HCT116 (cell line): ENCODE data around the gene RIMS4. TPM values are rescaled to one million over a fixed set of nuclear protein-coding genes. Genes with fewer than 3 reads are reported as not detected.

ENCODE experiments used
- ATAC-seq: fragments of 200-7000 bp; cut with Tn5 transposase; 2 replicates; pipeline ENCODE4 v1.9.1; 2020; ENCODE audit warnings: mild to moderate bottlenecking, moderate library complexity
- BruUV-seq: library from RNA; stranded (reverse); fragments of 400-500 nt; replicated peaks from 2 replicates; lab custom pipeline; 2021; lab: Mats Ljungman, UMichigan
- CTCF ChIA-PET: fragments of 300-600 bp; sonication (Branson Sonifier 250); formaldehyde crosslinking; loops from one replicate; lab custom pipeline; 2021; ENCODE audit warnings: antibody characterized with exemption; lab: Charles Lee
- POLR2A ChIA-PET: fragments of 300-600, 350-600 bp; sonication (Branson Sonifier 250); formaldehyde crosslinking; loops from one replicate; lab custom pipeline; 2021; ENCODE audit warnings: antibody characterized with exemption; lab: Charles Lee
- RAD21 ChIA-PET, 2 experiments: fragments of 300-600 bp; sonication (Branson Sonifier 250); formaldehyde crosslinking; loops; one replicate each; lab custom pipeline; 2023; ENCODE audit warnings: low total read pairs in 2 of 2; ENCODE audit not compliant: uncharacterized antibody in 2 of 2, unreplicated experiment in 2 of 2, low non-redundant PET in 1 of 2; lab: Charles Lee
- DNase-seq: peaks from one replicate; pipeline ENCODE4 v3.0.0-alpha.2; 2010; ENCODE audit warnings: low read depth, low spot score
- H2AFZ ChIP-seq: fragments of 200-600 bp; shearing (Covaris generic), sonication (generic); 2 replicates; pipeline ENCODE4 v1.6.1; 2017; ENCODE audit warnings: low read depth, mixed run types, mixed read lengths, antibody characterized with exemption, low read length; ENCODE audit not compliant: poor library complexity, severe bottlenecking
- H3K27ac ChIP-seq: 2 replicates; pipeline ENCODE4 v1.5.1; 2012; ENCODE audit warnings: low read depth, low read length
- H3K27me3 ChIP-seq: fragments of 200-600 bp; sonication (generic); 2 replicates; pipeline ENCODE4 v1.6.1; 2016; ENCODE audit warnings: mixed run types, low read length, mixed read lengths; ENCODE audit not compliant: insufficient read depth
- H3K36me3 ChIP-seq, 2 experiments: fragments of 200-500 bp in 1 of 2; fragments of 200-600 bp in 1 of 2; sonication (Bioruptor generic) in 1 of 2; sonication (generic) in 1 of 2; 2 replicates each; pipeline versions ENCODE4 v1.5.1 to v1.6.1; 2014 to 2016; ENCODE audit warnings: low read length in 2 of 2, inconsistent platforms in 1 of 2, mixed read lengths in 1 of 2, mixed run types in 1 of 2; ENCODE audit not compliant: insufficient read depth in 2 of 2, control insufficient read depth in 1 of 2
- H3K4me1 ChIP-seq, 2 experiments: fragments of 200-600 bp in 1 of 2; sonication (generic) in 1 of 2; 2 replicates each; pipeline versions ENCODE4 v1.5.1 to v1.6.1; 2012 to 2017; ENCODE audit warnings: low read length in 2 of 2, inconsistent platforms in 1 of 2, mild to moderate bottlenecking in 1 of 2, mixed read lengths in 1 of 2, mixed run types in 1 of 2, moderate library complexity in 1 of 2; ENCODE audit not compliant: insufficient read depth in 2 of 2, control insufficient read depth in 1 of 2
- H3K4me2 ChIP-seq: fragments of 200-600 bp; sonication (generic); 2 replicates; pipeline ENCODE4 v1.6.1; 2017; ENCODE audit warnings: mixed run types, low read length, mixed read lengths
- H3K4me3 ChIP-seq, 2 experiments: fragments of 200-600 bp in 1 of 2; sonication (generic) in 1 of 2; replicated peaks in 1 of 2; 2 replicates each; pipeline ENCODE4 v1.5.1; 2011 to 2016; ENCODE audit warnings: low read length in 2 of 2, control low read depth in 1 of 2, low read depth in 1 of 2, mild to moderate bottlenecking in 1 of 2, mixed read lengths in 1 of 2, mixed run types in 1 of 2
- H3K79me2 ChIP-seq: fragments of 200-600 bp; sonication (generic); 2 replicates; pipeline ENCODE4 v1.6.1; 2017; ENCODE audit warnings: mild to moderate bottlenecking, mixed run types, low read length, moderate library complexity, mixed read lengths; ENCODE audit not compliant: insufficient read depth
- H3K9ac ChIP-seq: fragments of 200-600 bp; sonication (generic); 2 replicates; pipeline ENCODE4 v1.6.1; 2016; ENCODE audit warnings: low read length, mixed read lengths
- H3K9me2 ChIP-seq: fragments of 200-600 bp; sonication (generic), shearing (Covaris generic); 2 replicates; pipeline ENCODE4 v1.6.1; 2017; ENCODE audit warnings: mixed run types, mild to moderate bottlenecking, moderate library complexity; ENCODE audit not compliant: insufficient read depth
- H3K9me3 ChIP-seq, 2 experiments: fragments of 200-500 bp in 1 of 2; fragments of 200-600 bp in 1 of 2; sonication (Bioruptor generic) in 1 of 2; sonication (generic) in 1 of 2; 2 replicates each; pipeline ENCODE4 v1.6.1; 2014 to 2017; ENCODE audit warnings: low read length in 2 of 2, mixed read lengths in 2 of 2, inconsistent platforms in 1 of 2, low read depth in 1 of 2, mild to moderate bottlenecking in 1 of 2, mixed run types in 1 of 2, moderate library complexity in 1 of 2; ENCODE audit not compliant: control insufficient read depth in 1 of 2, insufficient read depth in 1 of 2
- H4K20me1 ChIP-seq: fragments of 200-600 bp; sonication (generic), shearing (Covaris generic); 2 replicates; pipeline ENCODE4 v1.6.1; 2017; ENCODE audit warnings: mixed run types, mild to moderate bottlenecking, moderate library complexity; ENCODE audit not compliant: insufficient read depth
- CBX3 ChIP-seq: IDR thresholded peaks from 2 replicates; pipeline ENCODE4 v1.6.1; 2012; ENCODE audit warnings: low read depth
- CEBPB ChIP-seq: IDR thresholded peaks from 2 replicates; pipeline ENCODE4 v1.6.1; 2012; ENCODE audit warnings: low read depth
- FOSL1 ChIP-seq: IDR thresholded peaks from 2 replicates; pipeline ENCODE4 v1.6.1; 2012; ENCODE audit warnings: low read depth
- JUND ChIP-seq: IDR thresholded peaks from 2 replicates; pipeline ENCODE4 v1.6.1; 2012
- MAX ChIP-seq: IDR thresholded peaks from 2 replicates; pipeline ENCODE4 v1.6.1; 2012
- SP1 ChIP-seq: IDR thresholded peaks from 2 replicates; pipeline ENCODE4 v1.6.1; 2012; ENCODE audit warnings: low read depth
- SRF ChIP-seq: IDR thresholded peaks from 2 replicates; pipeline ENCODE4 v1.6.1; 2012; ENCODE audit warnings: low read depth
- ZBTB33 ChIP-seq: IDR thresholded peaks from 2 replicates; pipeline ENCODE4 v1.6.1; 2011; ENCODE audit warnings: mild to moderate bottlenecking, low read length, moderate library complexity; ENCODE audit not compliant: insufficient replicate concordance; ENCODE audit errors: extremely low read depth
- intact Hi-C: fragments of 100-400 bp; cut with micrococcal nuclease; formaldehyde crosslinking; loops from 2 replicates; pipeline ENCODE4 v1.10.0; 2022
- total RNA-seq: library from RNA; stranded (reverse); gene quantifications from one replicate; pipeline ENCODE4 v1.2.1, GENCODE V29; 2021; ENCODE audit not compliant: unreplicated experiment

Gene RIMS4
- total RNA-seq, 1 experiment from 2014 or later = 0.05 TPM

- Histone ChIP-seq H3K4me2 (peak overlapping the region; percentile 61), H3K36me3 (no peaks in the 10 kb centered on the region), H3K9me2 (no peaks in the 10 kb centered on the region), H3K9me3 (no peaks in the 10 kb centered on the region), H2AFZ (no peak overlapping the region), H3K27me3 (no peaks in the 10 kb centered on the region), H3K9ac (no peak overlapping the region), H4K20me1 (no peaks in the 10 kb centered on the region), H3K4me1 (peaks cover 29 to 30% of the 10 kb centered on the region in 2 experiments), H3K79me2 (no peaks in the 10 kb centered on the region), H3K4me3 (0 out of 4 replicates have a peak overlapping the region, but pooled peaks of 1 of the 2 experiments have one; percentile 0), H3K27ac (peak overlapping the region; percentile 39)
- CTCF ChIA-PET = interaction anchor here (0.9 to 1.7 kb wide), 3 partner anchors 11 to 38 kb away, joined by 3 to 6 read pairs (median 4); no protein-coding TSS in a partner anchor
- POLR2A ChIA-PET = interaction anchor here (0.6 to 1.7 kb wide), 3 partner anchors 8 to 71 kb away, joined by 3 to 8 read pairs (median 4); no protein-coding TSS in a partner anchor
- intact Hi-C loops = no loop called here
- DNase-seq (peak; percentile 37), ATAC-seq (peak; percentile 56)
- TF ChIP-seq SP1 (peak; percentile 19; the same call in 1 of the 2 replicates), SRF (no peak), JUND (peak; percentile 56; the same call in 1 of the 2 replicates), ZBTB33 (no peak), CBX3 (0 out of 2 replicates have a peak, but pooled peaks have one; percentile 44), FOSL1 (peak; percentile 70; the same call in 1 of the 2 replicates), MAX (peak; percentile 48; the same call in 1 of the 2 replicates), CEBPB (peak; percentile 77)
- RAD21 ChIA-PET = no interaction called here
- BruUV-seq = no TSS peak
Observed at GRCh38 chr20:44720997-44721784, 89.2 kb downstream of the RIMS4 start.
